Transverse colon (tissue), 3 donors: ENCODE data around the gene PLIN5.

Source experiments
- POLR2A ChIP-seq: fragments of 450-650 bp; IDR thresholded peaks from one replicate; pipeline ENCODE4 v1.6.1; 2016; ENCODE audit warnings: antibody characterized with exemption, mild to moderate bottlenecking, moderate library complexity
- TF ChIP-seq, protein P1 (sequence below), 5 experiments: fragments of 200-600 bp in 3 of 5; fragments of 450-650 bp in 2 of 5; sonication (generic) in 3 of 5; IDR thresholded peaks; 1 replicate in 2 of 5; 2 replicates in 3 of 5; pipeline ENCODE4 v1.5.1; 2016 to 2017; ENCODE audit warnings: antibody characterized with exemption in 5 of 5, inconsistent platforms in 3 of 5, mild to moderate bottlenecking in 2 of 5, moderate library complexity in 1 of 5

DNA sequence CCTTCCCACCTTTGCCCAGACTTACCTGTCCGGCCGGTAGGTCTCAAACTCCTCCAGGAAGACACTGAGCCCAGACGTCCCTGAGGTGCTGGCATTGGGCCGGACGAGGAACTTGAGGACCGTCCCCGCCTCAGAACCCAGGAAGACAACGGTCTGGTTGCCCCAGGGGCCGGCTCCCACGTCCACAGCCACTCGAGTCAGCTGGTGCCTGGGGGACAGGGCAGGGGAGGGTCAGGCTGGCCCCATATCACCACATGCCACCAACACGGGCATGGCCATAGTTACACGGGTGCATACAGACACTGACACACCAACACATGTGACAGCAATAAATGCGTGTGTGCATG, 13.2 kb upstream of the PLIN5 start:
- no peak for TF ChIP-seq POLR2A
- TF ChIP-seq, protein P1, sequence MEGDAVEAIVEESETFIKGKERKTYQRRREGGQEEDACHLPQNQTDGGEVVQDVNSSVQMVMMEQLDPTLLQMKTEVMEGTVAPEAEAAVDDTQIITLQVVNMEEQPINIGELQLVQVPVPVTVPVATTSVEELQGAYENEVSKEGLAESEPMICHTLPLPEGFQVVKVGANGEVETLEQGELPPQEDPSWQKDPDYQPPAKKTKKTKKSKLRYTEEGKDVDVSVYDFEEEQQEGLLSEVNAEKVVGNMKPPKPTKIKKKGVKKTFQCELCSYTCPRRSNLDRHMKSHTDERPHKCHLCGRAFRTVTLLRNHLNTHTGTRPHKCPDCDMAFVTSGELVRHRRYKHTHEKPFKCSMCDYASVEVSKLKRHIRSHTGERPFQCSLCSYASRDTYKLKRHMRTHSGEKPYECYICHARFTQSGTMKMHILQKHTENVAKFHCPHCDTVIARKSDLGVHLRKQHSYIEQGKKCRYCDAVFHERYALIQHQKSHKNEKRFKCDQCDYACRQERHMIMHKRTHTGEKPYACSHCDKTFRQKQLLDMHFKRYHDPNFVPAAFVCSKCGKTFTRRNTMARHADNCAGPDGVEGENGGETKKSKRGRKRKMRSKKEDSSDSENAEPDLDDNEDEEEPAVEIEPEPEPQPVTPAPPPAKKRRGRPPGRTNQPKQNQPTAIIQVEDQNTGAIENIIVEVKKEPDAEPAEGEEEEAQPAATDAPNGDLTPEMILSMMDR (IDR thresholded peaks at IDR 0.05): no peak
